Brain microvascular endothelial cell (primary cell): ENCODE results near the gene RDX.
A peak's percentile ranks its signal among the peaks of the same experiment; 100 is the strongest.

ENCODE experiments used
- DNase-seq: peaks from one replicate; pipeline ENCODE4 v3.0.0-alpha.2; 2020
- H3K27ac ChIP-seq: fragments of 250-450 bp; sonication (Bioruptor Pico); 2 replicates; pipeline ENCODE4 v1.5.1; 2020; ENCODE audit warnings: mild to moderate bottlenecking, moderate library complexity
- H3K27me3 ChIP-seq: fragments of 250-450 bp; sonication (Bioruptor Pico); replicated peaks from 2 replicates; pipeline ENCODE4 v1.5.1; 2020; ENCODE audit warnings: mild to moderate bottlenecking
- H3K36me3 ChIP-seq: fragments of 250-450 bp; sonication (Bioruptor Pico); replicated peaks from 2 replicates; pipeline ENCODE4 v1.5.1; 2020; ENCODE audit warnings: mild to moderate bottlenecking
- H3K4me3 ChIP-seq: 2 replicates; pipeline ENCODE4 v1.5.1; 2011; ENCODE audit warnings: low read depth, mild to moderate bottlenecking, control low read depth, low read length, moderate library complexity
- CTCF ChIP-seq: IDR thresholded peaks from 2 replicates; pipeline ENCODE4 v1.5.1; 2011; ENCODE audit warnings: low read depth, mild to moderate bottlenecking, moderate library complexity, low read length, control low read depth, inconsistent platforms; ENCODE audit errors: missing control alignments
- in situ Hi-C: cut with HindIII; loops from 2 replicates; pipeline ENCODE4 v1.10.0; 2017; ENCODE audit warnings: low sequenced_read_pairs, low pct_ligation_motif_present

RDX gene

GRCh38 chr11:110131386-110132123, 164.9 kb downstream of the RDX start:
- no peak overlapping the region for H3K4me3 ChIP-seq
- DNase-seq = no peak
- H3K27ac ChIP-seq = no peak overlapping the region
- TF ChIP-seq CTCF = no peak
- in situ Hi-C loops = no loop called here
- H3K36me3 ChIP-seq = peaks cover under 1% of the 10 kb centered on the region
- H3K27me3 ChIP-seq = no peaks in the 10 kb centered on the region

DNA sequence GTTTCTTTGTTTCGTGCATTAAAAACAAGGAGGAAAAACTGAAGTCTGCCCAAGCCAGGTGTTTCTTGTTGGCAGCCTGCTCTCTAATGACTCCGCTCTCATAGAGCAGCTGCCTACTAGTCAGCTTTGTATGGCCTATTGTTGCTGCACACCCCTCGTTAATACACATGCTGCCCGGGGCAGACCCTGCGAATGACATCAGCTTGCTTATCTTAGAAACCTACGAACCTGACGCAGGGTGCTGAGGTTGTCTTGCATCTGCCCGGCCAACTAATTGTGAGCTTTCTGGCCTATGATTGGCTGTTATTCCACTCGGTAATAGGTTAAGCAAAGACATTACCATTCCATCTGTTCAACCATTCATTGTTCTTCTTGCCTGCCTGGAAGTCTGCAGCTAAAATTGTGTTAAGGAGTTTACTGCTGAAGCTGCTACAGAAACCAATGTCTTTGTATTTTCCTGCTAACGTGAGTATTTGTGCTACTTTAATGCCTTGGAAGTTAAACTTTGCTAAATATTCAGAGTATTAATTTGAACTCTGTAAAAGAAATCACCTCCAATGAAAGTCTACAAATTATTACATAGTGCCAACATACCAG, 165.7 kb downstream of the RDX start:
- TF ChIP-seq CTCF = no peak
- in situ Hi-C loops = no loop called here
- Histone ChIP-seq H3K36me3 (no peaks in the 10 kb centered on the region), H3K27ac (no peak overlapping the region), H3K27me3 (no peaks in the 10 kb centered on the region), H3K4me3 (no peak overlapping the region)
- DNase-seq = no peak

GRCh38 chr11:110128161-110128560, 168.3 kb downstream of the RDX start:
- H3K4me3 ChIP-seq = no peak overlapping the region
- in situ Hi-C loops = no loop called here
- no peak for TF ChIP-seq CTCF

DNA sequence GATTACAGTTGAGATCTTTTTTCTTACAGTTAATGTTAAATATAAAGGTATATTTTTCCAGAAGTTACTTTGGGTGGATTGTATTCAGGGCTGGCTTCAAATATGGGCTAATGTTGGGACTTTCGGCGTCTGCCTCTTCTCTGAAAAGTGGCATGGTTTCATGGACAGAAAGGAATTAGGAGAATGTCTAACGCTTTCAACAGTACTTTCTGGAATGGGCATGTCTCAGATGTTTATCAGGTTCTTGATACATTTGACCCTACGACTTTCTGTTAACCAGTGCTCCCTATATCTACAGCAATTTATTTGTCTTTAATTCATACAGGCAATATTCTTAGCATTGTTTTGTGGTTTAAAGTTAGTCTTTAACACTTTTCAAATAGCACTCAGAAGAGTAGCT, 169.5 kb downstream of the RDX start:
- no peak overlapping the region for H3K4me3 ChIP-seq
- no peaks in the 10 kb centered on the region for H3K27me3 ChIP-seq
- no peaks in the 10 kb centered on the region for H3K36me3 ChIP-seq
- in situ Hi-C loops = no loop called here
- H3K27ac ChIP-seq = peak overlapping the region; percentile 94
- no peak for DNase-seq
- no peak for TF ChIP-seq CTCF

More at GRCh38 chr11:110128161-110128560, 168.3 kb downstream of the RDX start:
- H3K27ac ChIP-seq = peak overlapping the region; percentile 94
- H3K36me3 ChIP-seq = no peaks in the 10 kb centered on the region
- no peaks in the 10 kb centered on the region for H3K27me3 ChIP-seq
- peak; percentile 34 for DNase-seq

DNA sequence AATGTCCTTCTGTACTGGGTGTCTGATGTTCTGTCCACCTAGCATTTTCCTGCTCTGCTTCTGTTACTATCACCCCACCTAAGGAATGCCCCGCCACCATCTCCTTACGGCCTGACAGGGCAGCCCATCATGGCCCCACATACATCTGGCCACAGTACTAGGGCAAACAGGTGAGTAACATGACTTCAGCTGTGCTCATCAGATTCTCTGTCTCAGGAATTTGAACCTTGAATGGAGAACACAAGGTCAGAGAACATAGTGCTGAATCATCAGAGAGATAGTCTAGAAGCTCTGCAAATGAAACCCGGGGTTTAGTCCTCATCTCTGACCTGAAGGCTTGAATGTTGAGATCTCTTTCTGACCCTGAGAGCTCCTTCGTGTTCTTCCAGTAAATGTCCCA, 170.8 kb downstream of the RDX start:
- in situ Hi-C loops = no loop called here
- no peaks in the 10 kb centered on the region for H3K27me3 ChIP-seq
- peak overlapping the region; percentile 94 for H3K27ac ChIP-seq
- DNase-seq = peak; percentile 88
- H3K36me3 ChIP-seq = no peaks in the 10 kb centered on the region
- TF ChIP-seq CTCF = no peak
- no peak overlapping the region for H3K4me3 ChIP-seq
